HepG2 (cell line): ENCODE data around the gene NT5C. TPM values are rescaled to one million over a fixed set of nuclear protein-coding genes. Genes with fewer than 3 reads are reported as not detected.

Experiments
- ETV6 ChIP-seq: sonication (generic); formaldehyde crosslinking; conservative IDR thresholded peaks from 2 replicates; pipeline ENCODE4 v1.4.0; 2020; ENCODE audit warnings: missing genetic modification reagents
- HDAC6 ChIP-seq: fragments of 200-600 bp; sonication (generic); IDR thresholded peaks from 2 replicates; pipeline ENCODE4 v1.7.0; 2017; ENCODE audit warnings: mild to moderate bottlenecking, antibody characterized with exemption, low read length, low read depth
- NFE2L1 ChIP-seq: sonication (generic); formaldehyde crosslinking; IDR thresholded peaks from 2 replicates; pipeline ENCODE4 v1.4.0; 2020; ENCODE audit warnings: missing genetic modification reagents, mild to moderate bottlenecking, borderline replicate concordance
- RNF2 ChIP-seq: fragments of 450-650 bp; conservative IDR thresholded peaks from 2 replicates; pipeline ENCODE4 v1.6.1; 2016; ENCODE audit warnings: low read depth
- SMYD3 ChIP-seq: sonication (generic); formaldehyde crosslinking; IDR thresholded peaks from 2 replicates; pipeline ENCODE4 v1.8.1; 2023; ENCODE audit warnings: mild to moderate bottlenecking, missing genetic modification reagents
- ZFX ChIP-seq: sonication (generic); formaldehyde crosslinking; IDR thresholded peaks from 2 replicates; pipeline ENCODE4 v1.4.0; 2020; ENCODE audit warnings: mild to moderate bottlenecking, low read depth, missing genetic modification reagents, moderate library complexity
- ZKSCAN5 ChIP-seq: sonication (generic); formaldehyde crosslinking; IDR thresholded peaks from 2 replicates; pipeline ENCODE4 v1.5.1; 2020; ENCODE audit warnings: mild to moderate bottlenecking, missing genetic modification reagents
- ZNF224 ChIP-seq: sonication (generic); formaldehyde crosslinking; IDR thresholded peaks from 2 replicates; pipeline ENCODE4 v1.5.0; 2020; ENCODE audit warnings: mild to moderate bottlenecking, missing genetic modification reagents
- ZNF234 ChIP-seq: sonication (generic); formaldehyde crosslinking; conservative IDR thresholded peaks from 2 replicates; pipeline ENCODE4 v1.5.1; 2020; ENCODE audit warnings: mild to moderate bottlenecking, missing genetic modification reagents
- ZNF282 ChIP-seq: fragments of 450-650 bp; IDR thresholded peaks from 2 replicates; pipeline ENCODE4 v1.6.1; 2018; ENCODE audit not compliant: partially characterized antibody
- ZNF34 ChIP-seq: sonication (generic); formaldehyde crosslinking; IDR thresholded peaks from 2 replicates; pipeline ENCODE4 v1.4.0; 2020; ENCODE audit warnings: mild to moderate bottlenecking, missing genetic modification reagents, borderline replicate concordance
- ZNF558 ChIP-seq: sonication (generic); formaldehyde crosslinking; IDR thresholded peaks from 2 replicates; pipeline ENCODE4 v1.9.0; 2022; ENCODE audit warnings: mild to moderate bottlenecking, missing genetic modification reagents, borderline replicate concordance
- ZNF567 ChIP-seq: sonication (generic); formaldehyde crosslinking; IDR thresholded peaks from 2 replicates; pipeline ENCODE4 v1.8.1; 2023; ENCODE audit warnings: mild to moderate bottlenecking, missing genetic modification reagents, borderline replicate concordance
- ZNF703 ChIP-seq: sonication (generic); formaldehyde crosslinking; IDR thresholded peaks from 2 replicates; pipeline ENCODE4 v1.5.1; 2020; ENCODE audit warnings: missing genetic modification reagents, mild to moderate bottlenecking, moderate library complexity, borderline replicate concordance
- ZNF790 ChIP-seq: sonication (generic); formaldehyde crosslinking; IDR thresholded peaks from 2 replicates; pipeline ENCODE4 v1.8.0; 2022; ENCODE audit warnings: missing genetic modification reagents, mild to moderate bottlenecking, borderline replicate concordance
- ZZZ3 ChIP-seq: sonication (generic); formaldehyde crosslinking; IDR thresholded peaks from 2 replicates; pipeline ENCODE4 v1.4.0; 2020; ENCODE audit warnings: missing genetic modification reagents, mild to moderate bottlenecking, borderline replicate concordance
- polyA plus RNA-seq, 8 experiments: library from polyadenylated mRNA; depleted of rRNA in 3 of 8; stranded (reverse) in 7 of 8; unstranded in 1 of 8; fragments of >200 nt; fragmentation: Illumina TruSeq in 4 of 8; extraction: Trizol in 4 of 8; gene quantifications; 2 replicates each; pipeline versions ENCODE4 v1.2.1 to v1.2.3, GENCODE V29; 2011 to 2016; ENCODE audit warnings: low read depth in 4 of 8, missing spikeins in 1 of 8, mixed read lengths in 1 of 8; ENCODE audit not compliant: insufficient read depth in 1 of 8
- total RNA-seq, 5 experiments: library from RNA; depleted of rRNA; stranded (reverse); fragments of >200 nt; fragmentation: Illumina TruSeq; extraction: Trizol; gene quantifications; 2 replicates each; pipeline ENCODE4 v1.2.3, GENCODE V29; 2016; ENCODE audit warnings: low read depth in 1 of 5
- TF ChIP-seq, protein P1 (sequence below): sonication (generic); formaldehyde crosslinking; IDR thresholded peaks from 2 replicates; pipeline ENCODE4 v1.5.0; 2020; ENCODE audit warnings: missing genetic modification reagents
- TF ChIP-seq, protein P2 (sequence below): sonication (generic); formaldehyde crosslinking; IDR thresholded peaks from 2 replicates; pipeline ENCODE4 v1.5.0; 2020; ENCODE audit warnings: missing genetic modification reagents
- TF ChIP-seq, protein P3 (sequence below): sonication (generic); formaldehyde crosslinking; IDR thresholded peaks from 2 replicates; pipeline ENCODE4 v1.5.0; 2020; ENCODE audit warnings: mild to moderate bottlenecking, missing genetic modification reagents, borderline replicate concordance
- TF ChIP-seq, protein P4 (sequence below): IDR thresholded peaks from 2 replicates; pipeline ENCODE4 v1.6.1; 2016; ENCODE audit warnings: control low read depth
- TF ChIP-seq, protein P5 (sequence below): sonication (generic); formaldehyde crosslinking; IDR thresholded peaks from 2 replicates; pipeline ENCODE4 v1.4.0; 2020; ENCODE audit warnings: low read depth, mild to moderate bottlenecking, missing genetic modification reagents

NT5C gene
- total and polyA plus RNA-seq, 2 of the 13 experiments (the other 11 are each of a cell fraction or from before 2014, with no cell fraction given): 42.8 to 48.6 TPM

DNA sequence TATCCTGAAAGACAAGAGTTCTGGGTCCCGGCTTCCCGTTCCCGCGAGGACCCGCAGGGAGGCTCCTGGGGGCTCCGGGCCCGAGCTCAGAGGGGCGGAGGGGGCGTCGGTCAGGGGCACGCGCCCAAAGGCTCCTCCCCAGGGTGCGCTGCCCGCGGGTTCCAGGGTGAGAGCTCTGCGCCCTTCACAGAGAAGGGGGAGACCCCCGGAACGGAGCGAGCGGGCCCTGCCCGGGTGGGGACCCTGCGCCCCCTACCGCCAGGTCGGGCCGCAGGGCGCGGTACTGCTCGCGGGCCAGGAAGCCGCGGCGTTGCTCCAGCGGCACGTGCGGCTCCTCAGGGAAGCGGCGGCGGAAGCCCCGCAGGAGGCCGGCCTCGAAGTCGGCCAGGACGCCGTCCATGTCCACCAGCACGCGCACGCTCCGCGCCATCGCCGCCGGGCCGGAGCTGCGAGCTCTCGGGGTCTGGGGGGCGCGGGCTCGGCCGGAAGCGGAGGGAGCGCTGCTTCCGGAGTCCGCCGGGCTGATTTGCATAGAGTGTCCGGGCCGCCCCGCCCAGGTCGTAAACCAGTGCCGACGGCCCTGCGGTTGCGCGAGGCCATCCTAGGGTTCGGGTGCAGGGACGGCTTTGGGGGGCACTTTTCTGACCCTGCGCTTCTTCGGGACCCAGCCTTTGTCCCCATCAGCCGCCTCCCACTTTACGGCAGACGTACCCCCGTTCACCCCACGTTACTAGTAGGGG is at the start of gene NT5C (continued):
- TF ChIP-seq ZFX (CRISPR knock-in tag) (peak; percentile 95), NFE2L1 (CRISPR knock-in tag) (no peak), ZNF282 (no peak), ETV6 (CRISPR knock-in tag) (peak; percentile 77; the same call in 1 of the 2 replicates), ZZZ3 (CRISPR knock-in tag) (no peak; the same call in 1 of the 2 replicates), HDAC6 (no peak), ZNF790 (no peak), ZNF558 (peak; percentile 88; the same call in 1 of the 2 replicates), ZNF234 (no peak), ZNF224 (no peak), ZKSCAN5 (CRISPR knock-in tag) (no peak), ZNF703 (CRISPR knock-in tag) (no peak; the same call in 1 of the 2 replicates), SMYD3 (CRISPR knock-in tag) (no peak; the same call in 1 of the 2 replicates), ZNF567 (0 out of 2 replicates have a peak, but pooled peaks have one; percentile 51), ZNF34 (CRISPR knock-in tag) (0 out of 2 replicates have a peak, but pooled peaks have one; percentile 70), RNF2 (peak; percentile 96)
- TF ChIP-seq, protein P1, sequence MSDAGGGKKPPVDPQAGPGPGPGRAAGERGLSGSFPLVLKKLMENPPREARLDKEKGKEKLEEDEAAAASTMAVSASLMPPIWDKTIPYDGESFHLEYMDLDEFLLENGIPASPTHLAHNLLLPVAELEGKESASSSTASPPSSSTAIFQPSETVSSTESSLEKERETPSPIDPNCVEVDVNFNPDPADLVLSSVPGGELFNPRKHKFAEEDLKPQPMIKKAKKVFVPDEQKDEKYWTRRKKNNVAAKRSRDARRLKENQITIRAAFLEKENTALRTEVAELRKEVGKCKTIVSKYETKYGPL (CRISPR knock-in tag): no peak
- TF ChIP-seq, protein P2, sequence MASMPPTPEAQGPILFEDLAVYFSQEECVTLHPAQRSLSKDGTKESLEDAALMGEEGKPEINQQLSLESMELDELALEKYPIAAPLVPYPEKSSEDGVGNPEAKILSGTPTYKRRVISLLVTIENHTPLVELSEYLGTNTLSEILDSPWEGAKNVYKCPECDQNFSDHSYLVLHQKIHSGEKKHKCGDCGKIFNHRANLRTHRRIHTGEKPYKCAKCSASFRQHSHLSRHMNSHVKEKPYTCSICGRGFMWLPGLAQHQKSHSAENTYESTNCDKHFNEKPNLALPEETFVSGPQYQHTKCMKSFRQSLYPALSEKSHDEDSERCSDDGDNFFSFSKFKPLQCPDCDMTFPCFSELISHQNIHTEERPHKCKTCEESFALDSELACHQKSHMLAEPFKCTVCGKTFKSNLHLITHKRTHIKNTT: no peak
- TF ChIP-seq, protein P3, sequence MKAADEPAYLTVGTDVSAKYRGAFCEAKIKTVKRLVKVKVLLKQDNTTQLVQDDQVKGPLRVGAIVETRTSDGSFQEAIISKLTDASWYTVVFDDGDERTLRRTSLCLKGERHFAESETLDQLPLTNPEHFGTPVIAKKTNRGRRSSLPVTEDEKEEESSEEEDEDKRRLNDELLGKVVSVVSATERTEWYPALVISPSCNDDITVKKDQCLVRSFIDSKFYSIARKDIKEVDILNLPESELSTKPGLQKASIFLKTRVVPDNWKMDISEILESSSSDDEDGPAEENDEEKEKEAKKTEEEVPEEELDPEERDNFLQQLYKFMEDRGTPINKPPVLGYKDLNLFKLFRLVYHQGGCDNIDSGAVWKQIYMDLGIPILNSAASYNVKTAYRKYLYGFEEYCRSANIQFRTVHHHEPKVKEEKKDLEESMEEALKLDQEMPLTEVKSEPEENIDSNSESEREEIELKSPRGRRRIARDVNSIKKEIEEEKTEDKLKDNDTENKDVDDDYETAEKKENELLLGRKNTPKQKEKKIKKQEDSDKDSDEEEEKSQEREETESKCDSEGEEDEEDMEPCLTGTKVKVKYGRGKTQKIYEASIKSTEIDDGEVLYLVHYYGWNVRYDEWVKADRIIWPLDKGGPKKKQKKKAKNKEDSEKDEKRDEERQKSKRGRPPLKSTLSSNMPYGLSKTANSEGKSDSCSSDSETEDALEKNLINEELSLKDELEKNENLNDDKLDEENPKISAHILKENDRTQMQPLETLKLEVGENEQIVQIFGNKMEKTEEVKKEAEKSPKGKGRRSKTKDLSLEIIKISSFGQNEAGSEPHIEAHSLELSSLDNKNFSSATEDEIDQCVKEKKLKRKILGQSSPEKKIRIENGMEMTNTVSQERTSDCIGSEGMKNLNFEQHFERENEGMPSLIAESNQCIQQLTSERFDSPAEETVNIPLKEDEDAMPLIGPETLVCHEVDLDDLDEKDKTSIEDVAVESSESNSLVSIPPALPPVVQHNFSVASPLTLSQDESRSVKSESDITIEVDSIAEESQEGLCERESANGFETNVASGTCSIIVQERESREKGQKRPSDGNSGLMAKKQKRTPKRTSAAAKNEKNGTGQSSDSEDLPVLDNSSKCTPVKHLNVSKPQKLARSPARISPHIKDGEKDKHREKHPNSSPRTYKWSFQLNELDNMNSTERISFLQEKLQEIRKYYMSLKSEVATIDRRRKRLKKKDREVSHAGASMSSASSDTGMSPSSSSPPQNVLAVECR (CRISPR knock-in tag): peak; percentile 95
- TF ChIP-seq, protein P4, sequence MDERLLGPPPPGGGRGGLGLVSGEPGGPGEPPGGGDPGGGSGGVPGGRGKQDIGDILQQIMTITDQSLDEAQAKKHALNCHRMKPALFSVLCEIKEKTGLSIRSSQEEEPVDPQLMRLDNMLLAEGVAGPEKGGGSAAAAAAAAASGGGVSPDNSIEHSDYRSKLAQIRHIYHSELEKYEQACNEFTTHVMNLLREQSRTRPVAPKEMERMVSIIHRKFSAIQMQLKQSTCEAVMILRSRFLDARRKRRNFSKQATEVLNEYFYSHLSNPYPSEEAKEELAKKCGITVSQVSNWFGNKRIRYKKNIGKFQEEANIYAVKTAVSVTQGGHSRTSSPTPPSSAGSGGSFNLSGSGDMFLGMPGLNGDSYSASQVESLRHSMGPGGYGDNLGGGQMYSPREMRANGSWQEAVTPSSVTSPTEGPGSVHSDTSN: no peak
- TF ChIP-seq, protein P5, sequence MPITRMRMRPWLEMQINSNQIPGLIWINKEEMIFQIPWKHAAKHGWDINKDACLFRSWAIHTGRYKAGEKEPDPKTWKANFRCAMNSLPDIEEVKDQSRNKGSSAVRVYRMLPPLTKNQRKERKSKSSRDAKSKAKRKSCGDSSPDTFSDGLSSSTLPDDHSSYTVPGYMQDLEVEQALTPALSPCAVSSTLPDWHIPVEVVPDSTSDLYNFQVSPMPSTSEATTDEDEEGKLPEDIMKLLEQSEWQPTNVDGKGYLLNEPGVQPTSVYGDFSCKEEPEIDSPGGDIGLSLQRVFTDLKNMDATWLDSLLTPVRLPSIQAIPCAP (CRISPR knock-in tag): peak; percentile 38
